ENCODE data around the gene EFHC1. TPM values are rescaled to one million over a fixed set of nuclear protein-coding genes. Genes with fewer than 3 reads are reported as not detected.
"Not testable (repeated sequence)": the region's sequence is repeated elsewhere in the genome, so short reads cannot be mapped to it uniquely, and the experiment has no call there.

Gene EFHC1
- total RNA-seq, 4 donors from 2014 or later: 10.2 to 33.0 (median 20.8) TPM

DNA sequence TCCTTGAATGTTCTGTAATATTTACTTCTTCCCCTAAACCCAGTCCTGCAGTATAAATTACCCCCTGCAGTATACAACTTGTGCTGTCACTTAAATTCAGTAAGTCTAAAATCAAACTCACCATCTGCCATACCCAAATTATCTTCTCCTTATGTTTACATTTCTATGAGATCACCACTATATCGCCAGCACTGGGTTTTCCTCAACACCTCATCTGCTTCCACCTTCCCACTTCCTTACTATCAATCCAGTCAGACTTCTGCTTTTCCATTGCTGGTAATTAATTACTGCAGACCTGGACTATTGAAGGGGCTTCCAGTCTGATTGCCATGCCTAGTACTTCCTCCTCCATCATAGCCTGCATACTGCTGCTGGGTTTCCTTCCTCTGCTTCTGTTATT, 15.2 kb downstream of the EFHC1 start:
- TF ChIP-seq, protein P1, sequence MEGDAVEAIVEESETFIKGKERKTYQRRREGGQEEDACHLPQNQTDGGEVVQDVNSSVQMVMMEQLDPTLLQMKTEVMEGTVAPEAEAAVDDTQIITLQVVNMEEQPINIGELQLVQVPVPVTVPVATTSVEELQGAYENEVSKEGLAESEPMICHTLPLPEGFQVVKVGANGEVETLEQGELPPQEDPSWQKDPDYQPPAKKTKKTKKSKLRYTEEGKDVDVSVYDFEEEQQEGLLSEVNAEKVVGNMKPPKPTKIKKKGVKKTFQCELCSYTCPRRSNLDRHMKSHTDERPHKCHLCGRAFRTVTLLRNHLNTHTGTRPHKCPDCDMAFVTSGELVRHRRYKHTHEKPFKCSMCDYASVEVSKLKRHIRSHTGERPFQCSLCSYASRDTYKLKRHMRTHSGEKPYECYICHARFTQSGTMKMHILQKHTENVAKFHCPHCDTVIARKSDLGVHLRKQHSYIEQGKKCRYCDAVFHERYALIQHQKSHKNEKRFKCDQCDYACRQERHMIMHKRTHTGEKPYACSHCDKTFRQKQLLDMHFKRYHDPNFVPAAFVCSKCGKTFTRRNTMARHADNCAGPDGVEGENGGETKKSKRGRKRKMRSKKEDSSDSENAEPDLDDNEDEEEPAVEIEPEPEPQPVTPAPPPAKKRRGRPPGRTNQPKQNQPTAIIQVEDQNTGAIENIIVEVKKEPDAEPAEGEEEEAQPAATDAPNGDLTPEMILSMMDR (IDR thresholded peaks at IDR 0.05): no peak
- DNase-seq (ENCODE audit: low spot score) (no peak), ATAC-seq (ENCODE audit: low FRiP score) (no peak)

DNA sequence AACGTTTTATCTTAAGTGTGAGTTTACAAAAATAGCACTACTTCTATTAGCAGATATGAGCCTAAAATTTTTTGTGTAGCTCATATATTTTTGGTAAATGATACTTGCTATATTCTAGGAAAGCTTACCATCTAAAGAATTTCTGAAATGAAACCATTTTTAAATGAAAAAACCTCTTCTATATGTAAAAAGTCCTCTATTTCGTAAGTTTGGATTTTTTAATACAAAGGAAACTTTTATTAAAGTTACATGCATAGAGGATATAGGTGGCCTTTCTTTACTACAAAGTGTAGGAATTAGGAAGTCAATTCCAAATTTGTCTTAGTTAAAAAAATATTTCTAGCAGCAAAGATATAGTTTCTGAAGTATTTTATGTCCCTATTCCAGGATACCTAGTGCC, 18.8 kb downstream of the EFHC1 start:
- DNase-seq (ENCODE audit: low spot score): no peak
- TF ChIP-seq, protein P1 (IDR thresholded peaks at IDR 0.05): no peak
- ATAC-seq (ENCODE audit: low FRiP score): no peak

- TF ChIP-seq, protein P1 (IDR thresholded peaks at IDR 0.05): no peak
- DNase-seq (ENCODE audit: low spot score): no peak
- no peak for ATAC-seq (ENCODE audit: low FRiP score)
Measured at GRCh38 chr6:52454556-52454955, 34.4 kb downstream of the EFHC1 start.

- ATAC-seq (ENCODE audit: low FRiP score) (no peak), DNase-seq (ENCODE audit: low spot score) (no peak)
- TF ChIP-seq, protein P1 (IDR thresholded peaks at IDR 0.05): no peak
Measured at GRCh38 chr6:52457096-52457495, 37.0 kb downstream of the EFHC1 start.

DNA sequence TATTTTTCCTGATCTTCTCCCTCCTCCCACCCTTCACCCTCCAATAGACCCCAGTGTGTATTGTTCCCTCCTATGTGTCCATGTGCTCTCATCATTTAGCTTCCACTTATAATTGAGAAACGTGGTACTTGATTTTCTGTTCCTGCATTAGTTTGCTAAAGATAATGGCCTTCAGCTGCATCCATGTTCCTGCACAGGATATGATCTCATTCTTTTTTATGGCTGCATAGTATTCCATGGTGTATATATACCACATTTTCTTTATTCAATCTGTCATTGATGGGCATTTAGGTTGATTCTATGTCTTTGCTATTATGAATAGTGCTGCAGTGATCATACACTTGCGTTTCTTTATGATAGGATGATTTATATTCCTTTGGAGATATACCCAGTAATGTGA, 41.1 kb downstream of the EFHC1 start:
- ATAC-seq (ENCODE audit: low FRiP score); DNase-seq (ENCODE audit: low spot score): not testable (repeated sequence)

GRCh38 chr6:52474173-52474572, 54.0 kb downstream of the EFHC1 start:
- no peak for DNase-seq (ENCODE audit: low spot score)
- TF ChIP-seq, protein P1 (IDR thresholded peaks at IDR 0.05): no peak
- ATAC-seq (ENCODE audit: low FRiP score): no peak

DNA sequence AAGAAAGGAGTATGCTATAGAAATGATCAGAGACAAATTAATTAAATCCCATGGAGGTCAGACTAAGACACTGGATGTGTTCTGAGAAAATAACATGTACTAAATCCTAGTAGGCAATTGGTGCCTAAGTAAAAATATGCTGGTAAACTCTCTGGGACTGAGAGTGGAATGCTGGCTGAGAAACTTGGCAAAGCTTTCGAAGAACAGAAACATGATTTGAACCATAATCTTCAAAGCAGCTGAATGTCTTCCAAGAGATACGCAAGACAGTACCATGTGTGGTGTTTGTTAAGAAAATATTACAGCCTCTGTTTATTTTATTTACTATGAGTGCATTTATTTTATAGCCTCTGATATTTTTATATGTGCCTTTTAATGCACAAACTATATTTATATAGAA, 55.2 kb downstream of the EFHC1 start:
- TF ChIP-seq, protein P1 (IDR thresholded peaks at IDR 0.05): no peak
- ATAC-seq (ENCODE audit: low FRiP score): no peak

More for the DNA sequence above, 55.2 kb downstream of the EFHC1 start:
- no peak for DNase-seq (ENCODE audit: low spot score)

Measured in omental fat pad (tissue), 4 donors.